ENCODE measurements around the gene DRAP1. TPM values are rescaled to one million over a fixed set of nuclear protein-coding genes. Genes with fewer than 3 reads are reported as not detected.

The DRAP1 gene
- total RNA-seq, 1 experiment from 2014 or later, result 114 TPM

DNA sequence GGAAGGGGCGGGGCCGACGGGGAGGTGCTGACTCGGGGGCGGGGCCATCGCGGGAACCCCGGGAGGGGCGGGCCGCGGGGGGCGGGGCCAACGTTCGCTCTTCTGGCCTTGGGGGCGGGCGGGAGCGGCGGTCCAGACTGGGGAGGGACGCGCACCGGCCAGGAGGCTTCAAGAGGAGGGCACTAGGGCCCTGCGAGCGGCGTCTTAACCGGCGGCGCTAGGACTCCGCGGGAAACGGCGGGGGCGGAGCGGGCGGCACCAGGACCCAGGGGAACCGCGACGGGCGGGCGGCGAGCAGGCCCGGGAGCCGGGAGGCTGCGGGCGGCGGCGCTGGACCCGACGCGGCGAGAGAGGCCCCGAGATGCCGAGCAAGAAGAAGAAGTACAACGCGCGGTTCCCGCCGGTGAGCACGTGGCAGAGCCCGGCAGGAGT, at the start of gene DRAP1 (continued):
- TF ChIP-seq NR1H2 (CRISPR knock-in tag; IDR thresholded peaks at IDR 0.05) (no peak), RORB (CRISPR knock-in tag; IDR thresholded peaks at IDR 0.05) (no peak), FOXK1 (CRISPR knock-in tag; IDR thresholded peaks at IDR 0.05) (peak; percentile 89), ZNF396 (CRISPR knock-in tag; IDR thresholded peaks at IDR 0.05; ENCODE audit: borderline replicate concordance) (no peak), ZNF671 (CRISPR knock-in tag; IDR thresholded peaks at IDR 0.05) (no peak), SOX15 (CRISPR knock-in tag; IDR thresholded peaks at IDR 0.05) (no peak), NR2C2 (CRISPR knock-in tag; IDR thresholded peaks at IDR 0.05) (no peak), GRHL2 (CRISPR knock-in tag; IDR thresholded peaks at IDR 0.05; ENCODE audit: insufficient replicate concordance, severe bottlenecking) (no peak)
- TF ChIP-seq, protein P1, sequence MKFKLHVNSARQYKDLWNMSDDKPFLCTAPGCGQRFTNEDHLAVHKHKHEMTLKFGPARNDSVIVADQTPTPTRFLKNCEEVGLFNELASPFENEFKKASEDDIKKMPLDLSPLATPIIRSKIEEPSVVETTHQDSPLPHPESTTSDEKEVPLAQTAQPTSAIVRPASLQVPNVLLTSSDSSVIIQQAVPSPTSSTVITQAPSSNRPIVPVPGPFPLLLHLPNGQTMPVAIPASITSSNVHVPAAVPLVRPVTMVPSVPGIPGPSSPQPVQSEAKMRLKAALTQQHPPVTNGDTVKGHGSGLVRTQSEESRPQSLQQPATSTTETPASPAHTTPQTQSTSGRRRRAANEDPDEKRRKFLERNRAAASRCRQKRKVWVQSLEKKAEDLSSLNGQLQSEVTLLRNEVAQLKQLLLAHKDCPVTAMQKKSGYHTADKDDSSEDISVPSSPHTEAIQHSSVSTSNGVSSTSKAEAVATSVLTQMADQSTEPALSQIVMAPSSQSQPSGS (CRISPR knock-in tag; IDR thresholded peaks at IDR 0.05; ENCODE audit: borderline replicate concordance, low read depth), result no peak
- TF ChIP-seq, protein P2, sequence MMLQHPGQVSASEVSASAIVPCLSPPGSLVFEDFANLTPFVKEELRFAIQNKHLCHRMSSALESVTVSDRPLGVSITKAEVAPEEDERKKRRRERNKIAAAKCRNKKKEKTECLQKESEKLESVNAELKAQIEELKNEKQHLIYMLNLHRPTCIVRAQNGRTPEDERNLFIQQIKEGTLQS (CRISPR knock-in tag; conservative IDR thresholded peaks at IDR 0.05), result no peak
- TF ChIP-seq, protein P3, sequence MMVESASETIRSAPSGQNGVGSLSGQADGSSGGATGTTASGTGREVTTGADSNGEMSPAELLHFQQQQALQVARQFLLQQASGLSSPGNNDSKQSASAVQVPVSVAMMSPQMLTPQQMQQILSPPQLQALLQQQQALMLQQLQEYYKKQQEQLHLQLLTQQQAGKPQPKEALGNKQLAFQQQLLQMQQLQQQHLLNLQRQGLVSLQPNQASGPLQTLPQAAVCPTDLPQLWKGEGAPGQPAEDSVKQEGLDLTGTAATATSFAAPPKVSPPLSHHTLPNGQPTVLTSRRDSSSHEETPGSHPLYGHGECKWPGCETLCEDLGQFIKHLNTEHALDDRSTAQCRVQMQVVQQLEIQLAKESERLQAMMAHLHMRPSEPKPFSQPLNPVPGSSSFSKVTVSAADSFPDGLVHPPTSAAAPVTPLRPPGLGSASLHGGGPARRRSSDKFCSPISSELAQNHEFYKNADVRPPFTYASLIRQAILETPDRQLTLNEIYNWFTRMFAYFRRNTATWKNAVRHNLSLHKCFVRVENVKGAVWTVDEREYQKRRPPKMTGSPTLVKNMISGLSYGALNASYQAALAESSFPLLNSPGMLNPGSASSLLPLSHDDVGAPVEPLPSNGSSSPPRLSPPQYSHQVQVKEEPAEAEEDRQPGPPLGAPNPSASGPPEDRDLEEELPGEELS (CRISPR knock-in tag; IDR thresholded peaks at IDR 0.05), result peak; percentile 92; the same call in 1 of the 2 replicates
- TF ChIP-seq, protein P4, sequence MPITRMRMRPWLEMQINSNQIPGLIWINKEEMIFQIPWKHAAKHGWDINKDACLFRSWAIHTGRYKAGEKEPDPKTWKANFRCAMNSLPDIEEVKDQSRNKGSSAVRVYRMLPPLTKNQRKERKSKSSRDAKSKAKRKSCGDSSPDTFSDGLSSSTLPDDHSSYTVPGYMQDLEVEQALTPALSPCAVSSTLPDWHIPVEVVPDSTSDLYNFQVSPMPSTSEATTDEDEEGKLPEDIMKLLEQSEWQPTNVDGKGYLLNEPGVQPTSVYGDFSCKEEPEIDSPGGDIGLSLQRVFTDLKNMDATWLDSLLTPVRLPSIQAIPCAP (CRISPR knock-in tag; IDR thresholded peaks at IDR 0.05), result 0 out of 2 replicates have a peak, but pooled peaks have one; percentile 38

DNA sequence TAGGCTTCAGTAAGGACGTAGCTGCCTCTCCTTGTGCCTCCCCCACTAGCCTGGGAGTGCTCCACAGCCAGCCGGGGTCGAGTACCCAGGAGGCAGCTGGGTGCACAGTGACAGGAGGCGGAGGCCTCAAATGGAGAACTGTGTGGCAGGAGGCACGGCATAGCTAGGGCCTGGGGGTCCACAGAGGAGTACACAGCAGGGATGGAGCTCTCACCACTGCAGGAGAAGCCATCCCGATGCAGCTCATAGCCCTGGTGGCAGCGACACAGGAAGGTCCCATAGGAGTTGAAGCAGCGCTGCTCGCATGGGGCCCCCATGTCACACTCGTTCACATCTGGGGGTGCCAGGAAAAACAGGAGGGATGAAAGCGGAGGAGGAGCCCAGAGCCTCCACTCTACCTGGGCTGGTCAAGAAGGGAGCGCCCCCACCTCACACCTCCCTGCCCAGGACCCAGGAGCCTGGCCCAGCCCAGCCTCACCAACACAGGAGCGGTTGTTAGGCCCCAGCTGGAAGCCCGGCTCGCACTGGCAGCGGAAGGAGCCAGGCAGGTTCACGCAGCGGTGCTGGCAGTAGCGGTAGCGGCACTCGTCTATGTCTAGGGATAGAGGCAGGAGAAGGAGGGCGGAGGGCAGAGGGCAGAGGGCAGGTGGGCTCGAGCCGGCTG, 49.5 kb upstream of the DRAP1 start:
- POLR2A ChIA-PET, result interaction anchor here (0.5 to 3.1 kb wide), 3 partner anchors 11 to 206 kb away, joined by 3 to 19 read pairs (median 5); partner anchors contain the start of genes CFL1 and MUS81
- H3K4me1 Mint-ChIP-seq, result peaks cover 10% of the 10 kb centered on the region
- DNase-seq (ENCODE audit: low spot score) (no peak), ATAC-seq (no peak)
- TF ChIP-seq CBFB (CRISPR knock-in tag; IDR thresholded peaks at IDR 0.05; ENCODE audit: low read depth), result no peak
- H3K4me3 Mint-ChIP-seq, result no peak overlapping the region; the same call in 1 of the 2 replicates
- no peaks in the 10 kb centered on the region for H3K9me3 Mint-ChIP-seq
- peaks cover 48% of the 10 kb centered on the region for H3K27me3 Mint-ChIP-seq (ENCODE audit: low read depth)
- no peak overlapping the region for H3K27ac Mint-ChIP-seq
- CTCF ChIA-PET, result interaction anchor here (3.8 to 16.6 kb wide), 3 partner anchors 10 to 90 kb away, joined by 11 to 539 read pairs (median 89); partner anchors contain the start of genes CCDC85B, CFL1, FIBP and MUS81
- peaks cover 5% of the 10 kb centered on the region for H3K36me3 Mint-ChIP-seq

DNA sequence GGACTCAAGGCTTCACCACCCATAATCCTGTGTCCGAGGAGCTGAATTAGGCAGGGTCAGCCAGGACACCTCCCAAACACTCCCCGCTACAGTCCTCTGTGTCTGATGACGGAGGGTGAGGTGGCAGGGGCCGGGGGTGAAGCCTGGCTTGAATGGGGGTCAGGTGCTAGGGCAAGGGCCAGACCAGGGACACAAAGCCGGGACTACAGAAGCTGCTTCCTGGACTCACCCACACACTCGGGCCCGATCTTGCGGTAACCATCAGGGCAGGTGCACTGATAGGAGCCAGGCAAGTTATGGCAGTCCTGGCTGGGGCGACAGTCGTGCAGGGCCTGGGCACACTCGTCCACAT, 48.9 kb upstream of the DRAP1 start:
- ChIA-PET CTCF (interaction anchor here (1.2 to 16.6 kb wide), 3 partner anchors 10 to 90 kb away, joined by 4 to 539 read pairs (median 89); partner anchors contain the start of genes CCDC85B, CFL1, FIBP and MUS81), POLR2A (interaction anchor here (1.2 to 3.1 kb wide), 2 partner anchors 11 to 20 kb away, joined by 3 to 19 read pairs; partner anchors contain the start of genes CFL1 and MUS81)
- Mint-ChIP-seq H3K4me1 (peaks cover 10% of the 10 kb centered on the region), H3K4me3 (no peak overlapping the region), H3K27me3 (ENCODE audit: low read depth) (peaks cover 48% of the 10 kb centered on the region), H3K27ac (no peak overlapping the region), H3K9me3 (no peaks in the 10 kb centered on the region), H3K36me3 (peaks cover 1% of the 10 kb centered on the region; the same call in 1 of the 2 replicates)
- ATAC-seq, result no peak
- DNase-seq (ENCODE audit: low spot score), result no peak
- TF ChIP-seq, protein P5, sequence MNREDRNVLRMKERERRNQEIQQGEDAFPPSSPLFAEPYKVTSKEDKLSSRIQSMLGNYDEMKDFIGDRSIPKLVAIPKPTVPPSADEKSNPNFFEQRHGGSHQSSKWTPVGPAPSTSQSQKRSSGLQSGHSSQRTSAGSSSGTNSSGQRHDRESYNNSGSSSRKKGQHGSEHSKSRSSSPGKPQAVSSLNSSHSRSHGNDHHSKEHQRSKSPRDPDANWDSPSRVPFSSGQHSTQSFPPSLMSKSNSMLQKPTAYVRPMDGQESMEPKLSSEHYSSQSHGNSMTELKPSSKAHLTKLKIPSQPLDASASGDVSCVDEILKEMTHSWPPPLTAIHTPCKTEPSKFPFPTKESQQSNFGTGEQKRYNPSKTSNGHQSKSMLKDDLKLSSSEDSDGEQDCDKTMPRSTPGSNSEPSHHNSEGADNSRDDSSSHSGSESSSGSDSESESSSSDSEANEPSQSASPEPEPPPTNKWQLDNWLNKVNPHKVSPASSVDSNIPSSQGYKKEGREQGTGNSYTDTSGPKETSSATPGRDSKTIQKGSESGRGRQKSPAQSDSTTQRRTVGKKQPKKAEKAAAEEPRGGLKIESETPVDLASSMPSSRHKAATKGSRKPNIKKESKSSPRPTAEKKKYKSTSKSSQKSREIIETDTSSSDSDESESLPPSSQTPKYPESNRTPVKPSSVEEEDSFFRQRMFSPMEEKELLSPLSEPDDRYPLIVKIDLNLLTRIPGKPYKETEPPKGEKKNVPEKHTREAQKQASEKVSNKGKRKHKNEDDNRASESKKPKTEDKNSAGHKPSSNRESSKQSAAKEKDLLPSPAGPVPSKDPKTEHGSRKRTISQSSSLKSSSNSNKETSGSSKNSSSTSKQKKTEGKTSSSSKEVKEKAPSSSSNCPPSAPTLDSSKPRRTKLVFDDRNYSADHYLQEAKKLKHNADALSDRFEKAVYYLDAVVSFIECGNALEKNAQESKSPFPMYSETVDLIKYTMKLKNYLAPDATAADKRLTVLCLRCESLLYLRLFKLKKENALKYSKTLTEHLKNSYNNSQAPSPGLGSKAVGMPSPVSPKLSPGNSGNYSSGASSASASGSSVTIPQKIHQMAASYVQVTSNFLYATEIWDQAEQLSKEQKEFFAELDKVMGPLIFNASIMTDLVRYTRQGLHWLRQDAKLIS (CRISPR knock-in tag; IDR thresholded peaks at IDR 0.05; ENCODE audit: borderline replicate concordance), result no peak
- no peak for TF ChIP-seq TEAD1 (CRISPR knock-in tag; IDR thresholded peaks at IDR 0.05)
- TF ChIP-seq MXD4 (CRISPR knock-in tag; IDR thresholded peaks at IDR 0.05; ENCODE audit: borderline replicate concordance), result no peak
- TF ChIP-seq, protein P6, sequence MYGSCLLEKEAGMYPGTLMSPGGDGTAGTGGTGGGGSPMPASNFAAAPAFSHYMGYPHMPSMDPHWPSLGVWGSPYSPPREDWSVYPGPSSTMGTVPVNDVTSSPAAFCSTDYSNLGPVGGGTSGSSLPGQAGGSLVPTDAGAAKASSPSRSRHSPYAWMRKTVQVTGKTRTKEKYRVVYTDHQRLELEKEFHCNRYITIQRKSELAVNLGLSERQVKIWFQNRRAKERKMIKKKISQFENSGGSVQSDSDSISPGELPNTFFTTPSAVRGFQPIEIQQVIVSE (CRISPR knock-in tag; IDR thresholded peaks at IDR 0.05; ENCODE audit: borderline replicate concordance), result no peak
- TF ChIP-seq, protein P7, sequence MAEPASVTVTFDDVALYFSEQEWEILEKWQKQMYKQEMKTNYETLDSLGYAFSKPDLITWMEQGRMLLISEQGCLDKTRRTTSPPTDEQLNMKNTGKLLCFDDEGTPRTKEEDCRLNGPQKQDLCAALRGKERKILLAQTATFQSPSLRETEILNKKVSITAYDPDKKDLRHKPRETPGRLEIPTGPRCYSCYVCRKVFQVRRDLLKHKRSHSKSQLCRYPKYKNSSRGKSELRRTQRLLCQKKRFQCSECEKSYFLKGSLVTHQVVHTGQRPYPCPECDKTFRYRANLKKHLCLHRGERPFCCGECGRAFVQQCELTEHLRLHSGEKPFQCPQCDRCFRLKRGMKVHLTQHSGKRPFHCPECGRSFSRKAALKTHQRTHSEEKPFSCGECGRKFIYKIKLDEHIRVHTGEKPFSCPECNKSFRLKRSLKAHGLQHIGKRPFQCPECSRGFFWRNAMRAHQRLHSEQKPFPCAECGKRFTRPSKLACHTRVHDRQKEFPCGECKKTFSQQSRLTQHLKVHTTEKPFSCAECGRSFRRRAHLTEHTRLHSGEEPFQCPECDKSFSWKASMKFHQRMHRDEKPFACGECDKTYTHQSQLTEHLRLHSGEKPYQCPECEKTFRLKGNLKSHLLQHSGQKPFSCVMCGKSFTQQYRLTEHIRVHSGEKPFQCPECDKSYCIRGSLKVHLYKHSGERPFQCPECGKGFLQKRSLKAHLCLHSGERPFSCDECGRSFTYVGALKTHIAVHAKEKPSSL (CRISPR knock-in tag; conservative IDR thresholded peaks at IDR 0.05), result no peak
- TF ChIP-seq NR2C2 (CRISPR knock-in tag; IDR thresholded peaks at IDR 0.05), result no peak
